Forelimb muscle (tissue), 1 donor: ENCODE results near the gene DNAL4. TPM values are rescaled to one million over a fixed set of nuclear protein-coding genes. Genes with fewer than 3 reads are reported as not detected.

Experiments
- DNase-seq: peaks from one replicate; pipeline ENCODE4 v3.0.0-alpha.2; 2013; ENCODE audit warnings: low read depth
- polyA plus RNA-seq: library from polyadenylated mRNA; unstranded; fragments of 120-200 nt; gene quantifications from one replicate; pipeline ENCODE4 v1.2.1, GENCODE V29; 2013; ENCODE audit not compliant: insufficient read length

Gene DNAL4
- polyA plus RNA-seq, 1 donor, result 12.5 TPM

DNA sequence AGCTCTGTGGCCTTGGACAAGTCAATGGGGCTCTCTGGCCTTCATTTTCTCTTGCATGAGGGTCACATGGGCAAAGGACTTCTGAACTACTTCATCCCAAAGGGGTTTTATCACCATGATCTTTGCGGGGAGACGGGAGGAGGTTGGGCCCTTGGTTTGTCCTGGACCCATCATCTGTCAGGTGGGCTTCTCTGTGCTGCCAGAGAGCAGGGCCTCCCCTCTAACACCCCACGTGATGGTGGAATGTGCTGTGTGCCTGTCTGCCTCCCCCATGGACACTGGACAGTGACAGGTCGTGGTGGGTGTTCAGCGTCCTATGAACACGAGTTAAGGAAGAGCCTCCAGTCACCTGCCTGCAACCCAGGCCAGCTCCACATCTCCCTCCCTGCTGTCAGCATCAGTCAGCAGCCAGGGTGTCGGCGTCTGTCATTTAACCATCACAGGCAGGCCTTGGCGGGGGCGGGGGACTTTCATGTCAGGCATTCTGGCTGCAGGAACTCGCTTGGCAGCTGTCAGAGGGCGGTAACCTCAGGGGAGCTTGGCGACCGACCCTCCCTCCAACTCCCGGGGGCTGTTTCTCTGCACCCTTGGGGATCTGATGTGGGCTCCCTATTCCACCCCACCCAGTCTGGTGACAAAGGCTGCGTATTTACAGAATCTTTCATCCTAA, 35.5 kb downstream of the DNAL4 start:
- DNase-seq, result no peak

DNA sequence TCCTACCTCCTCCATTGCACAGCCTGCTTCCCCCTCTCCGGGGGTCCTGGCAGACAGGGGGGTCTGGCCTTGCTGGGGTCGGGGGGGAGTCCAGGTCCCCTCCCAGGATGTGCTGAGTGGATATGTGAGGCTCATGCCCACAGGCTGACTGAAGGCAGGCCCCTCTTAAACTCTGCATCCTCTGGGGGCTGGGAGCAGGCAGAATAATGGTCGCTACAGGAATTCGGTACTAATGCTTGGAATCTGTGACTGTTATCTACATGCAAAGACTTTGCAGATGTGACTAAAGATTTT, 36.5 kb downstream of the DNAL4 start:
- no peak for DNase-seq

DNA sequence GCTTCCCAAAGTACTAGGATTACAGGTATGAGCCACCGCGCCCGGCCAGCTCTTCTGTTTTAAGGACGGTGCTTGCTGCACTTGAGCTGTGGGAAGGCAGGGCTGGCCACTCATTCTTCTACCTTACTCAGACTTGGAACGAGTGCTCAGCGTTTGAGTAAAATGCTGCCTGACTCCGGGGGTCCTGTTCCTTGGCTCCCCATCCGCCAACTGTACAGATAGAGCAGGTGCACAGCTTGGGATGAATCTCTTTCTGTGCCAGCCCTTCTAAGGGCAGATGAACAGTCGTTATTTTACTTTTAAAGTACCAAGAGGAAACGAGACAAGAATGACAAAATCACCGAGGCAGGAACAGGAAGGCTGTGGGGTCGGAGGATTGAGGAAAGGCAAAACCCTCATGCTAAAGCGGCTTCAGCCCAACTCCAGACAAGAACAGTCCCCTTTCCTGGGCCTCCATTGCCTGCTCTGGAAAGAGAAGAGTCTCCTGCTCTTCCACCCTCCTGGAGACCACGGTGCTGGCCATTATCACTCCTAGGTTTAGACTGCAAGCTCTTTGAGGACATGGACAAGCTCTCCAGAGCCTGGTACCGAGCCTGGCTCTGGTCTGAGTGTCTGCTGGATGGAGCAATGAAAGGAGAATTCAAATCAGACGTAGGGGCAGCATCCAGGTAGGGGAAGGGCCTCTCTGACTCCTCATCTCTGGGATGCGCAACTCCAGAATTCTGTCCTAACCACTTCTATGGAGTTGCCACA, 37.1 kb downstream of the DNAL4 start:
- no peak for DNase-seq

DNA sequence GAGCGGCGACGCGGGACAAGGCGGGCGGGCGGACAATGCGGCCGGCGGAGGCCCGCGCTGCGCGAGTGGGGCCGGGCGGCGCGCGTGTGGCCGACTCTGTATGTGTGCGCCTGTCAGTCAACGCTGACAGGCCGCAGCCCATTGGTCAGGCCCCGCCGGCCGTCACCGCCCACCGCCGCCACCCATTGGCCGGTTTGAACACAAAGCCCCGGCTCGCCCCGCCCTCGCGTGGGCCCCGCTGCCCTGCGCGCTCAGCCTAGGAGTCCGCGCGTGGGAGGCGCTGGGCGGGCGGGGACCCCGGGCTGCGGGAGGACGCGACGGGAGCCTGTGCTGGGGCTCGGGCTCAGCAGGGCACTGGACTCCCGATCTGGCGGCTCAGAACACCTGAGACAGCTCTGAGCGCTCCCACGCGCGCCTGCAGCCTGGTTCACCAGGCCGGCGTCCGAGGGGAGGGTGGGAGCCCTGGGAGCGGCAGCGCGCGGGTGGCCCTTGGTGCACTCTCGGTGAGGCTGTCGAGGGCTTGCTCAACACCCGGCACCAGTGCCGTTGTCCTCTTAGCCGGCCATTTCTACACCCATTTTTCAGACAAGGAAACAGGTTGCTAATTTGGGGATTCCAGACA, 37.9 kb downstream of the DNAL4 start, which contains the start of gene SUN2:
Gene SUN2 (minus strand): TSS at position 88 of the 622 bp plus-strand sequence. CDS start 3,370 bp downstream, outside the sequence.
- DNase-seq, result no peak

DNA sequence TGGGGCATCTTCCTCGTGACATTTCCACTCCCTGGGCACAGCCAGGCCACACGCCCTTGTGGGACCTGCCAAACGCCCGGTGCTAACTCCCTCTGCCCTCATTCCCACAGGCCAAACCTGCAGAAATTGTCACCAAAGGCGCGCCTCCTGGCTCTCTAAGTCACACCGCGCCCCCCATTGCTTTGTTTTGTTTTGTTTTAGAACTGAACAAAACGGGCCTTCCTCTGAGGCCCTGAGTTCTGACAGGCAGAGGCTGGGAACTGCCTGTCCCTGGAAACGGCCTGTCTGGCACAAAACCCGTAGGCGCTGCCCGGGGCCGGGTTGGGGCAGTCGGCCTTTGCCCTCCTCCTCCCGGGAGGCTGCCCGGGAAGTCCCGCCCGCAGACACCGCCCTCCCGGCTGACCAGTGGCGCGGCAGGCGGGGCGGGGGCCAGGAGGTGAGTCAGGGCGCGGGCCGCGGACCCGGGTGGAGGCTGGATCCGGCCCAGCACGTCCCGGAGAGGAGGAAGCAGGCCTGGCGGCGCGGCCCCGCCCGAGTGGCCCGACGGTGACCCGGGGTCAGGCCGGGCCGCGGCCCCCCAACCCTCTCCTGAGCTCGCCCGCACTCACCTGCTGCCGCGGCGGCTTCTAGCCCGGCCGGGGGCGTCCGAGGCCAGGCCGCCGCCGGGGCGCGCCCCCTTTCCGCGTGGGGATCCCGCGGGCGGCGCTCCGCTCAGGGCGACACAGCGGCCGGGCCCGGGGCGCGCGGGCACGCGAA, 38.6 kb downstream of the DNAL4 start:
- no peak for DNase-seq

DNA sequence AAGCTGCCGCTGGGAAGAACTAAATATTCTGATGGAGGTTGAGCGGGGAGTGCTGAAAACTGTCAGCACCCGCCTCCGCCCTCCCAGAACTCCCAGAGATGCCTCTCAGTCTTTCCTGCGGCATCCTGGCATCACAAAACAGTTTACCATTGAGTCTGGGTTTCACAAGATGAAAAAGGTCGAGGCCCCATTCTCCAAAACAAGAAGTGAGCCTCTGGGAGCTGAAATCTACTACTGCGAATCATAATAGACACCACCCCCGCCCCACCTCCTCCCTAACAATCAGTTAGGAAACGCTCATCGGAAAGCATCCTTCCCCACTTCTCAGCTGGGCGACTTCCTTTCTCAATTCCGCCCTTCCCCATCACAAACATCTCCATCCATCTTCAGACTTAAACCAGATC, 39.2 kb downstream of the DNAL4 start:
- DNase-seq, result no peak

DNA sequence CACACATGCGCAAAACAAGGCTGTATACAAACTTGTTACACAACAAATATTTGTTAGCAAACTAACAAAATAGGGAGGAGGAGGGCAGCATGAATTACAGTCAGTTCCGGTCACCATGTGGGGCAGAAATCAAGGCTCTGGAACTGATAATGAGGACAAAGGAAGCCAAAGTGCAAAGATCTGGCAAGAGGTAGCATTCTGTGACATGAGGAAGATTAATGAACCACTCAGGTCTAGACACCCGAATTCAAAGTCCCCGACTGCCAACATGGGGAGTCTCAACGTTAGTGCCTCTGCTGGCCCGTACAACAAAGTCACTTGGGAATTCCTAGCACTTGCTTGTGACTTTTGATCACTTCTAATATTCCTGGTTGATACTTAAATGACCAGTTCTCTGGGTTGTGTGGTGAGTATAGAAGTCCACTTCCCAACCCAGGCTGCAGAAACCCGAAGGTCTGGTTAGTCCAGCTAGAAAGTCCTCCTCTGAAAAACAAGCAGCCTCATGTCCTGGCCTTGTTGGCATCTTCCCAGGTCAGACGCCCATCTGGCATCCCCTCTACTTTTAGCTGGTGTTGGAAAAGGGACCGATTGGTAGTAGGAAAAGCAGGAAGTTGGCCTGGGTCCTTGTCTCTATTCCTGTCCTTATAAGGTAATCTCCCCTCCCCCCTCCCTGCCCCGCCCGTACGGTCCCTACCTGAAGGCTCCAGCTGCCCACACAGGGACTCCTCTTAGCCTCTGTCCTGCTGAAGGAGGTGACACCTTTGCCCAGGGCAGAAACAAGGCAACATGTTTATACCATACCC, 39.8 kb downstream of the DNAL4 start:
- no peak for DNase-seq

DNA sequence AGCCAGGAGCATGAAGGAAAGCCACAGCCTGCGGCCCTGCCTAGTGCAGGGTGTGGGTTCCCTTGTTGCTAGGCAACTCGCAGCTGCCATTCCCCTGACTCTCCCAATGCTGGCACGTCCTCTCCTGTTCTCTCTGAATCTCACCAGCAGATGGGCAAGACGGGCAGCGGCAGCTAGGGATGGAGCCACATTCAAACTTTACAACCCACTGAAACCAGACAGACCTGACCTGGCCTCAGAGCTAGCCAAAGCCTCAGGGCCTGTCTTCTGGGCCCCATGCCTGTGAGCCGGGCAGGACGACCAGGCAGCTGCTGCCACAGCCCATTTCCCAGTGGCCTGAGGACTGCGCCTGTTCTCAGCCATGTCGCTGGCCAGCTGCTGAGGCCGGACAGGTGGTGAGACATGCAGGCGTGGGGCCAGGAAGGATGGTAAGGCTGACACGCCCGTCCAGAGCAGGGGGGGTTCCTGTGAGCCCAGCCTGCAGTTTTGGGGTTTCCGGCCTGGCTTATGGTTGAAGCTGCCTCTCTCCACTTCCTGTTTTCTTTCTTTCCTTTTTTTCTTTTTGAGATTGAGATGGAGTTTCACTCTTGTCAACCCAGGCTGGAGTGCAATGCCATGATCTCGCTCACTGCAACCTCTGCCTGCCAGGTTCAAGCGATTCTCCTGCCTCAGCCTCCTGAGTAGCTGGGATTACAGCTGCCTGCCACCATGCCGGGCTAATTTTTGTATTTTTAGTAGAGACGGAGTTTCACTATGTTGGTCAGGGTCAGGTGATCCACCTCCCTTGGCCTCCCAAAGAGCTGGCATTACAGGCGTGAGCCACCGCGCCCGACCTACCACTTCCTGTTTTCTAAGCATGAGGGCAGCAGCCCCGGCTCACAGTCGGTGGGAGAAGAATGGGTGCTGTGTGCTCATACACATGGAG, 42.3 kb downstream of the DNAL4 start:
- DNase-seq, result no peak

DNA sequence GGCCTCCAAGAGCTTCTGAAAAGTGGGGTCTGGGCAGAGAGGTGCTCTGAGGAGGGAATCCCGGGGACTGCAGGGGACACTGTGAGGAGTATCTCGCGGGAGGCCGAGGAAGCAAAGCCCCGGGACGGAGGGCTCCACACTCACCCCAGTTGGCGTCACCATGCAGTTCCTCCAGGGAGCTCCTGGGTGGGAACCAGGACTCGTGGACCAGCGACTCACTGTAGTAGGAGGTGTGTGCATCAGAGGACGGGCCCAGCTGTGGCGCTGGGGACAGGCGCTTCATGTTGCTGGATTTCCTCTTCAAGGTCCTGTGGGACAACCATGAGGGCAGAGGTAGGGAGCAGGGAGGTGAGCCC, 42.9 kb downstream of the DNAL4 start:
- no peak for DNase-seq

DNA sequence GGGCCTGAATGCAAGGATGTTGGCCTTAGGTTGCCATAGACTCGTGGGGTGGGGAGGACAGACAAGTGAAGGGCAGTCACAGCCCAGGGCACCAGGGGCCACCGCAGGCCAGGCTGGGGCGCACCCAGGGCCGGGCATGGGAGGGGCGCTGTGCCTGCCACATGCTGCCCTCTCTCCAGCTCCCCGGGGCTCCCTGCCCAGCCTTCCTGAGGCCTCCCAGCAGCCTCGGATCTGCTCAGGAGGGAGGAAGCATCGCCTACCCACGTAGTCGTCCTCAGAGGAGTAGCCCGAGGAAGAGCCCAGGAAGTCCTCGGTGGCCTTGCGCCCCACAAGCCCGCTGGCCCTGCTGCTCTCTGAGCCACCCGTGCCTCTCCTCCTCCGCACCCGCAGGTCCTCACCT, 43.3 kb downstream of the DNAL4 start:
- DNase-seq, result no peak

DNA sequence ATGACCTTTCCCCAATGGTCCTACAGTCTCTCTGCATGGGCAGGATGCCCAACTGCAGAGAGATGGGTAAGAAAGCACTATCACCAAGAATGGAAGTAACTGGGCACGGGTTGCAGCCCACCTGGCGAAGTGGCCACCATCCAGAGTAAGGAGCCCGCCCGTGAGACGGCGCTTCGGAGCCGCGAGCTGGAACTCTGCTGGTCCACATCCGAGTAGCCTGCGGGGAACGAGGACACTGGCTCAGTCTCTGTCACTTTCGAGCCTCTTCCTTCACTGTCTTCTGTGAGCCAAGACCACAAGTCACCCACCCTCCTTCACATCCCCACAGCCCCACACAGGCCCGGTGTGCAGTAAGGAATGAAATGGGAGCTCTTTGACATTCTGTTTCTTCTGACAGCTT, 43.8 kb downstream of the DNAL4 start:
- DNase-seq, result no peak

DNA sequence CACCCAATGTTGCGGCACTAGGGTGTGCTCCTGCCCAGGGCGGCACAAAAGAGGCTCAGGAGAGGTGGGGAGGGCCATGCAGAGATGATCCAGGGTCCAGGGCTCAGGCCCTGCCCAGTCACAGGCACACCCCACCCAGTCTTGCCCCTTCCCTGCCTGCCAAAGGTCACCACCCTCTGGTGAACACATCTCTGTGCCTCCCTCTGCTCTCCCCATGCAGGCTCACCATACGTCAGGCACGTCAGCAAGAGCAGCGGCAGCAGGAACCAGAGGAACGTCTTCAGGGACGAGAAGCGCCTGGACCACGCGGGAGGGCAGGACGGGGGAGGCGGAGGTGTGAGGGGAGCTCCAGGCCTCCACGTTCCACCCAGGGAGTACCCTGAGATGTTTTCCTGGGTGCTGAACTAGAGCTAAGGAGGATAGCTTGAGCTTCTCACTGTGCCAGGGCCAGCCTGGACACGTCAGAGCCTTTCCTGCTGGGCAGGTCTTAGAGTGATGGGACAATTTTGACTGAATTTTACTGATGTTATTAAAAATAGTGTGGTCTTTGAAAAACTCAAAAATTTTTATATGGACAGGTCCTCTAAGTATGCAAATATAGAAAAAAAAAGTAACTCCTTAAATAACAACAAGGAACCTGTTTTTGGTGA, 45.3 kb downstream of the DNAL4 start:
- no peak for DNase-seq

DNA sequence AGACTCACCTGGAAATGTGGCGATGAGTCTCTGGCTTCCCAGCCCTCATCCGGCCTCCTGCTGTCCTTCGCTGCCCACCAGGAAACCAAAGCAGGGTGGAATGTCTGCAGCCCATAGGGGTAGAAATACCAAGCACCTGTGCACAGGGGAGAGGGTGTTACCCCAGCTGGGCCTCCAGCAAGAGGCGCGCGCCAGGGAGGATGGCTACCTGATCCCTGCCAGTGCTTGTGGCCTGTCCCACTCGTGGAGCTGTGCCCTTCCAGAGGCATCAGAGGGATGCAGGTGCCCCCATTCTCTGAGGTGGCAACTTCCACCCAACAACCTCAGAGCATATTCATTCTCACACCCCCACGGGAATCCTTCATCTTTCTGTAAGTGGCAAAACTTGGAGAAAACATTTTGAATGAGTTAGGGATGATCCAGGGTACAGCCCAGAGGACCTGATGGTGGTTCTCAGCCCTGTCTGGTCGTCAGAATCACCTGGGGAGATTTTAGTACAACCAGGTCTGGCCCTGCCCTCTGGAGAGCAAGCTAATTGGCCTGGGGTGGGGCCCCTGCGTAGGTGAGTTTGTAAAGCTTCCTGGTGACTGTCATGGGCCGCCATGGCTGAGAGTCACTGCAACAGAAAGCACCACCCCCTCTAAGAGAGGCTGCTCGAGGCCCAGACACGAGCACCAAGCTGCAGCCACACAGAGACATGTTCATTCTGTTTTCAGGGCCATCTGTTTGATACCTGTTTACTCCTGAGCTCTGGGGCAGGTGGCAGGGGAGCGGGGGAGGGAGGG, 48.1 kb downstream of the DNAL4 start:
- no peak for DNase-seq

DNA sequence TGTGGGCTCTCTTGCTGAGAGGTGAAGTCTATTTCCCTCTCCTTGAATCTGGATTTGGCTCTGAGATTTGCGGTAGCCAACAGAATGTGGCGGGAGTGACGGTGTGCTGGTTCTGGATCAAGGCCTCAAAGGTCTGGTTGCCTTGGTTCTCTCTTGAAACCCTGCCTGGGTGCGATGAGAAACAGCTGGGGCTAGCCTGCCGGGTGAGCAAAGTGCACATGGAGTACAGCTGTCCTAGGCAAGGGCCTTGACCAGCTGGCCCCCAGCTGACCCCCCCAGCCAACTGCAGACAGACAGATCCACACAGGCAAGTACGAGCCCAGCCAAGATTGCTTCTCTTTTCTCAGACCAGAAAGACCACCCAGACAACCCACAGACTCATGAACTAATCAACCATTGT, 49.0 kb downstream of the DNAL4 start:
- no peak for DNase-seq

DNA sequence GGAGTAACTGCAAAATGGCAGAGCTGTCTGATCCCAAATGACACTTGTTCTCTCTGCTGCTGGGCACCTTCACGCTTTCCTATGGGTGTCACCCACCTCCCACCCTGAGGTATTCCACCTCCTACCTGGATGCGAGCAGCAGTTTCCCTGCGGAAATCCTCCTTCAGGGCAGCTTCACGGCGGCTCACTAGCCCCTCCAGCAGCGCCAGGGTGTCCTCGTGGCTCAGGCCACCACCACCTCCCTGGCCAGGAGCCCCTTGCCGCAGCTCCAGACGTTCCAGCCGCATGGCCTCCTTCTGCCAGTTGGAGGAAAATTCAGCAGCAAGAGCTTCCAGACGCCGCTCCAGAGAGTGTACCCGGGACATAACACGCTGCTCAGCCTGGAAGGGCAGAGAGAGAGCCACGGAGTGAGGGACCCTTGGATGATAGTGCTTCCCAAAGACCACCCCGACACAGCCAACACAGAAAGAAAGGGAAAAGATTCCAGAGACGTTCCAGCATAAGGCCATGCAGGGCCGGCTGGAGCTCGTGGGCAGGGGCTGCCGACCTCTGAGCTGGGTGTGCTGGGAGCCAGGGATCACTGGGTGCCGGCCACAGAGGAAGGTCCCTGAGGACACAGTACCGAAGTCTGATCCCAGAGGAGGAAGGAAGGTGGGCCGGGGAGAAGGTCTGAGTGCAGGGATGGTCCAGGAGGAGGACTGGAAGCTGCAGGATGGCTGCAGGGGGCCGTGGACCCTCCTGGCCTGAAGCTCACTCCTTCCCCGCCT, 51.6 kb downstream of the DNAL4 start:
- DNase-seq, result no peak

DNA sequence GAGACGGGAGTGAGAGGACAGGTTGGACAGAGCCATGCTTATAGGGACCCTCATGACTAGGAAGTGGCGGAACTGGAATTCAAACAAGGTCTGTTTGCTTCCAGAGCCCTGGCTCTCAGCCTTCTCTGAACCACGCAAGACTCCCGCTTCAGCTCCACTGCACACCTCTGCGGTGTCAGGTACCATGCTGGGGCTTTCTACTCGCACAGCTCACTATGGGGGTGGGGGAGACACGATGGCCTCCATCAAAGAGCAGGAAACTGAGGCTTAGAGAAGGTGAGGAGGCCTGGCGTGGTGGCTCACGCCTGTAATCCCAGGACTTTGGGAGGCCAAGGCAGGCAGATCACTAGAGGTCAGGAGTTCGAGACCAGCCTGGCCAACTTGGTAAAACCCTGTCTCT, 52.4 kb downstream of the DNAL4 start:
- no peak for DNase-seq

DNA sequence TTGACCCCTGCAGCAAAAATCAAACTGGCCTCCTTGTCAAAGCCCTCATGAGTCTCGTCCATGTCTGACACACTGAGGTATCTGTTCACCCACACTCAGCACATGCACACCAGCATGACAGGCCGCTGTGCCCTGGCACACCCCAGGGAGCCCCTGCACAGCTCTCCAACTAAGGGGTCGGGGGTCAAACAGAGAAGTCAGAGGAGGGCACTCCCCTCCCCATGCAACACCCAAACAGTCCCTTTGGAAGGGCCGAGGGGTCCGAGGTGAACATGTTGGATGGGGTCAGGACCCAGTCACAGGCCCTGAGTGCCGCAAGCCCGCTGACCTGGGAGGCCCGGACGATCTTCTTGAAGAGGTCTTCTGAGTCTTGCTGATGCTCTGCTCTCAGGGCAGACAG, 52.8 kb downstream of the DNAL4 start:
- DNase-seq, result no peak

DNA sequence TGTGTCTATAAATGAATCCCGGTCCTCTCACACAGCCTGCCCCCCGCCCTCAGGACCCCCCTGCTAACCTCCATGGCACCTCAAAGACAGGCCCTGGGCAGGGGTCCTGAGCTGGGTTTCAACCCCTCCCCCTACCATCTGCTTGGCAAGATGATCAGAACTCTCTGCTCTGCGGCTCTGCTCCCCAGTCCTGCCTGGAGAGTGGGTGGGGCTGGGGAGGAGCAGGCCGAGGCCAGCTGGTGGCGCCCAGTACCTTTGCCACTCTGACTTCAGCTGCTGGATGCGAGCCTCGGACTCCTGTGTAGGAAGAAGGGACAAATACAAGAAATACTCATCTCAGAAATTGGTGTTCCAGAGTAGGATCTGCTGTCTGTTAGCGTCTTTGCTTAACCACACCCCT, 53.2 kb downstream of the DNAL4 start:
- no peak for DNase-seq
